ENCODE data around the gene TARS1.

The TARS1 gene

DNA sequence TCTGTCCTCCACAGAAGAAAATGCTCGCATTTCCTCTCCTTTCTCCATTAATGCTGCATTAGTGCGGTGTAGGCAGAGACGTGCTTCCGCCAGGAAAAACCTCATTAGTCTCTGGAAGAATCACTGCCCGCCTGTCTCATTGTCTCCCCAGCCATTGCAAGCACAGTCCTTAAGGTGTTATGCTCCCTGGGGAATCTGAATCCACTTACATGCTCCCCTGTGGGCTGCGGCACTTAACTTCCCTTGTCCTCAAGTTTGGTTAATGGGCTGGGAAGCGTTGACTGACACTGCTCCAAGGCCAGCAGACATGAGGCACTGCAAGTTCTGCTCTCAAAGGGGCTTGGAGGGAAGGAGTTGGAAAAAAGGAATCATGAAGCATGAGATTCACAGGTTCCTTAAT lies 41.6 kb downstream of the TARS1 start:
- Histone ChIP-seq H3K4me1 (ENCODE audit: control insufficient read depth, insufficient read depth, low read length) (peaks cover 19% of the 10 kb centered on the region; the same call in 1 of the 2 replicates), H3K27ac (ENCODE audit: low read depth, low read length) (no peak overlapping the region; the same call in 1 of the 2 replicates), H3K9me3 (ENCODE audit: control insufficient read depth, insufficient read depth, low read depth, low read length) (no peaks in the 10 kb centered on the region), H3K4me3 (ENCODE audit: low read depth, low read length) (no peak overlapping the region), H3K27me3 (ENCODE audit: control insufficient read depth, insufficient read depth, low read length) (no peaks in the 10 kb centered on the region), H3K9ac (ENCODE audit: low read length) (peak overlapping the region; percentile 21), H3K36me3 (ENCODE audit: control insufficient read depth, insufficient read depth, low read length) (peaks cover 9% of the 10 kb centered on the region)

DNA sequence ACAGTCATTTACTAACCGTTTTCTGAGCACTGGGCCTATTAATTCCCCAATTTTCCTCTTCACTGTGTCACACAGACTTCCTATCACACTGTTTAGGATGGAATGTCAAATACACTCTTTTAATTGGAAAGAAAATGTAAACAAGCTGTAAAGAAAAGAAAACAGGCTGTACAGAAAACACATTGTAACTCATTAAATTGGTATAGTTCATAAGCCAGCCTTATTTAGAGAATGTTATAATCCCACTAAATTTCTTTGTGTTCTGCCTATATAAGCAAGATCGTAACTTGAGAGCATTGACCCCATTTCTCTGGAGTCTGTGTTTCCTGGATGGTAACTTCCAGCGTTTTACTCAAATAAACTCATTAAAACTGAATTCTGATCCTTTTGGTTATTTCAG lies 46.5 kb downstream of the TARS1 start:
- Histone ChIP-seq H3K27me3 (ENCODE audit: control insufficient read depth, insufficient read depth, low read length) (no peaks in the 10 kb centered on the region), H3K4me1 (ENCODE audit: control insufficient read depth, insufficient read depth, low read length) (peaks cover 21% of the 10 kb centered on the region), H3K36me3 (ENCODE audit: control insufficient read depth, insufficient read depth, low read length) (no peaks in the 10 kb centered on the region), H3K27ac (ENCODE audit: low read depth, low read length) (no peak overlapping the region), H3K4me3 (ENCODE audit: low read depth, low read length) (no peak overlapping the region), H3K9ac (ENCODE audit: low read length) (no peak overlapping the region), H3K9me3 (ENCODE audit: control insufficient read depth, insufficient read depth, low read depth, low read length) (peaks cover 5% of the 10 kb centered on the region; the same call in 1 of the 2 replicates)

DNA sequence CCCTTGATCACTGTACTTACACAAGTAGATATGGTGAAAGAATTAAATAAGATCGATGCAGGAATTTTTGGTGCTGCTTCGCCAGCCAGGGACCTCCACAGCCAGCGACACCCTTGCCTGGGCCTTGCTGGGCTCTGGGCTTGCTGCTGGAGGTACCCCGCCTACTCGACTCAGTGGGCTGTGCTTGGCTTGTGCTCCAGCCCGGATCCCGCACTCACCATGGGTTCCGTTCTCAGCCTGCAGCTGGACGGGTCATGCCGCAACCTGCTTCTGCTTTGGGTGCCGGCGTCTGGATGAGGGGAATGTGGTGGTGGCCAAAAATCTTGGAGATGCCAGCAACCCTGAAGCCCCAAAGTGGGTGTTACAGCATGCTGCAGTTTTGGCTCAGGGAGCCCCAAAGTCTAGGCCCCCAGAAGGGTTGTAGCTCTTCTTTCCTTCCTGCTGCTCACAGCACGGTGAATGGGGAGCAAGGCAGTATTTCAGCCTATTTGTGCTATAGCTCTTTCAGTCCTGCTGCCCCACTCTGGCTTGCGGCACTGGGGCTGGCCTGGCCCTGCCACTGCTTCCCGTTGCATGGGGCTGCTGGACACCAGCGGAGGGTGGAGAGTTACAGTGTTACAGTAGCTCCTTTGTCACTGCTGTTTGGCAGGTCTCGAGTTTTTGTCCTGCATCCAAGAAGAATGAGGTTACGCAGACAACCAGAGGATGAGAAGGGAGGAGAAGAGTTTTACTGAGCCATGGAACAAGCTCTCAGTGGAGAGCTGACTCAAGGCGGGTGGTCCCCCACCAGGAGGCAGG lies 48.0 kb downstream of the TARS1 start:
- Histone ChIP-seq H3K4me1 (ENCODE audit: control insufficient read depth, insufficient read depth, low read length) (peaks cover 10% of the 10 kb centered on the region; the same call in 1 of the 2 replicates), H3K4me3 (ENCODE audit: low read depth, low read length) (no peak overlapping the region), H3K9me3 (ENCODE audit: control insufficient read depth, insufficient read depth, low read depth, low read length) (peaks cover 5% of the 10 kb centered on the region; the same call in 1 of the 2 replicates), H3K27me3 (ENCODE audit: control insufficient read depth, insufficient read depth, low read length) (no peaks in the 10 kb centered on the region), H3K36me3 (ENCODE audit: control insufficient read depth, insufficient read depth, low read length) (no peaks in the 10 kb centered on the region), H3K27ac (ENCODE audit: low read depth, low read length) (no peak overlapping the region), H3K9ac (ENCODE audit: low read length) (no peak overlapping the region)

DNA sequence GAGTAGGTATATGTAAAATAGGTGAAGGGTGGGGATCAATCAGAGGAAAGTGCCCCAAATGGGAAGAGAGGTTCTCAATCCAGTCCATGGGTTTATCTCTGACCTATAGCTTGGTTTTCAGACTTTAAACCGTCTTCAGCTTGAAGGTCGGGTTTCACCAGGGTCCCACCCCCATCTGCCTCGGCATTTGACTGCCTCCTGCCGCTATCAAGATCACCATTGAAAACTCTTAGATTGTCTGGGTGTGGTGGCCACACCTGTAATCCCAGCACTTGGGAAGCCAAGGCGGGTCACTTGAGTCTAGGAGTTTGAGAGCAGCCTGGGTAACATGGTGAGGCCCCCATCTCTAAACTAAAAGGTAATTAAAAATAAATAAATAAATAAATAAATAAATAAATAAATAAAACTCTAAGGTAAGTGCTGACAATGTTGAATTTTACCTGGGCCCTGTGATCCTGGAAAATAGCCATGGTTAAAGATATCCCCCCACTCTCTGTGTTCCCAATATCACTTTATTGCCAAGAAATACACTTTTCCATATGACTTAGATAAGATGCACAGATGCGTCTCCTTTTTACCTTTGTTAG lies 48.8 kb downstream of the TARS1 start:
- Histone ChIP-seq H3K9me3 (ENCODE audit: control insufficient read depth, insufficient read depth, low read depth, low read length) (peaks cover 5% of the 10 kb centered on the region; the same call in 1 of the 2 replicates), H3K36me3 (ENCODE audit: control insufficient read depth, insufficient read depth, low read length) (no peaks in the 10 kb centered on the region), H3K9ac (ENCODE audit: low read length) (no peak overlapping the region), H3K27ac (ENCODE audit: low read depth, low read length) (no peak overlapping the region), H3K4me3 (ENCODE audit: low read depth, low read length) (no peak overlapping the region), H3K27me3 (ENCODE audit: control insufficient read depth, insufficient read depth, low read length) (no peaks in the 10 kb centered on the region), H3K4me1 (ENCODE audit: control insufficient read depth, insufficient read depth, low read length) (peaks cover 10% of the 10 kb centered on the region; the same call in 1 of the 2 replicates)

DNA sequence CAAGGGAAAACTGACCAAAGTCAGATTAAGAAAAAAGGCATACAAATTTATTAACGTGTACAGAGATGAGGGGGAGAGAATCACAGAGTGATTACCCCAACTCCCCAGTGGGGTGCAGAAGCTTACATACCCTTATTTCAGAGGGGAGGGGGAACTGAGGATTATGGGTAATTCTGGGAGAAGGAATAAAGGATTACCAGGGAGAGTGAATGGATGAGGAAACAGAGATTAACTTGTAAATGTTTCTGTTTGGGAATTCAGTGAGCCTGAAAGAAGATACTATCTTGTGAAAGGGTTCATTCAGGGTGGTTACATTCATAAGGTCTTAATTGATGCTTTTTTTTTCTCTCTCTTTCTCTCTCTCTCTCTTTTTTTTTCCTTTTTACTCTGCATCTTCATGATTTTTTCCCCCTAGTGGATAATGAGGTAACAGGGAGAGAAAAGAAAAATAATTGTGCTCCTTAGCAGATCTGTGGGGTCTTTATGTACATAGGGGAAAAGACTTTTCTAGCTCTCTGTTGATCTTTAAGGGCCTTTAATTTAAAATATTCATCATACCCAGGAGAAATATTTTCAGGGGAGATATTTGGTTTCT lies 49.4 kb downstream of the TARS1 start:
- Histone ChIP-seq H3K9ac (ENCODE audit: low read length) (no peak overlapping the region), H3K27me3 (ENCODE audit: control insufficient read depth, insufficient read depth, low read length) (no peaks in the 10 kb centered on the region), H3K36me3 (ENCODE audit: control insufficient read depth, insufficient read depth, low read length) (no peaks in the 10 kb centered on the region), H3K4me1 (ENCODE audit: control insufficient read depth, insufficient read depth, low read length) (peaks cover 10% of the 10 kb centered on the region; the same call in 1 of the 2 replicates), H3K4me3 (ENCODE audit: low read depth, low read length) (no peak overlapping the region), H3K27ac (ENCODE audit: low read depth, low read length) (no peak overlapping the region), H3K9me3 (ENCODE audit: control insufficient read depth, insufficient read depth, low read depth, low read length) (peaks cover 5% of the 10 kb centered on the region; the same call in 1 of the 2 replicates)

DNA sequence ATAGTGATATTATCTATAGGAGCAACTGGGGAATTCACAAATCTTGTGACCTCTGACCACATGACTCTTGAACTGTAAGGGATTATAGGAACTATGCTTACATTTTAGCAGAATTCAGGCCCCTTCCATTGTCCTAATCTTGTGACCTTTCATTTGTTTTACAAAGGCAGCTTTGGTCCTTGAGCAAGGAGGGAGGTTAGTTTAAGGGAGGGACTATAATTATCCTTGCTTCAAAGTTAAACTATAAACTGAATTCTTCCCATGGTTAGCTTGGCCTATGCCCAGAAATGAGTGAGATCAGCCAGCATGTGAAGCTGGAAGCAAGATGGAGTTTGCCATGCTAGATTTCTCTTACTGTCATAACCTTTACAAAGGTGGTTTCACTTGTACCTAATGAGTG lies 51.2 kb downstream of the TARS1 start:
- H3K4me1 ChIP-seq (ENCODE audit: control insufficient read depth, insufficient read depth, low read length): peaks cover 7% of the 10 kb centered on the region; the same call in 1 of the 2 replicates
- no peak overlapping the region for H3K4me3 ChIP-seq (ENCODE audit: low read depth, low read length)
- no peaks in the 10 kb centered on the region for H3K36me3 ChIP-seq (ENCODE audit: control insufficient read depth, insufficient read depth, low read length)
- H3K9me3 ChIP-seq (ENCODE audit: control insufficient read depth, insufficient read depth, low read depth, low read length): peaks cover 5% of the 10 kb centered on the region; the same call in 1 of the 2 replicates
- H3K27ac ChIP-seq (ENCODE audit: low read depth, low read length): no peak overlapping the region
- H3K27me3 ChIP-seq (ENCODE audit: control insufficient read depth, insufficient read depth, low read length): no peaks in the 10 kb centered on the region
- H3K9ac ChIP-seq (ENCODE audit: low read length): no peak overlapping the region

DNA sequence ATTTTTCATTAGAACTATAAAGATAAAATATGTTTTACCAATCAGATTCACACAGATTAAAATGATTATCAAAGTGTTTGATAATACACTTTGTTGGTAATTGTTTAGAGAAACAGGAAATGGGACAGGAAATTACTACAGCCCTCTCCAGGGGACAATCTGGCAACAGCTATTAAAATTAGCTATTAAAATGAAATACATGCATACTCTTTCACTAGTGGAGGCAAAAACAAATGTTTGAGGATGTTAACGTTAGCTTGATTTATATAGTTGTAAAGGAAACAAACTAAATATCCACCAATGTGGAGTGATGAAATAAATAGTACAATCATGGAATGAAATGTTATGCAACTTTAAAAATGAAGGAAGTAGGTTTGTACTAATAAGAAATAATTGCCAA lies 53.7 kb downstream of the TARS1 start:
- no peak overlapping the region for H3K9ac ChIP-seq (ENCODE audit: low read length)
- no peaks in the 10 kb centered on the region for H3K36me3 ChIP-seq (ENCODE audit: control insufficient read depth, insufficient read depth, low read length)
- H3K27ac ChIP-seq (ENCODE audit: low read depth, low read length): no peak overlapping the region
- H3K4me1 ChIP-seq (ENCODE audit: control insufficient read depth, insufficient read depth, low read length): no peaks in the 10 kb centered on the region; the same call in 1 of the 2 replicates
- H3K27me3 ChIP-seq (ENCODE audit: control insufficient read depth, insufficient read depth, low read length): no peaks in the 10 kb centered on the region
- no peak overlapping the region for H3K4me3 ChIP-seq (ENCODE audit: low read depth, low read length)
- H3K9me3 ChIP-seq (ENCODE audit: control insufficient read depth, insufficient read depth, low read depth, low read length): no peaks in the 10 kb centered on the region

DNA sequence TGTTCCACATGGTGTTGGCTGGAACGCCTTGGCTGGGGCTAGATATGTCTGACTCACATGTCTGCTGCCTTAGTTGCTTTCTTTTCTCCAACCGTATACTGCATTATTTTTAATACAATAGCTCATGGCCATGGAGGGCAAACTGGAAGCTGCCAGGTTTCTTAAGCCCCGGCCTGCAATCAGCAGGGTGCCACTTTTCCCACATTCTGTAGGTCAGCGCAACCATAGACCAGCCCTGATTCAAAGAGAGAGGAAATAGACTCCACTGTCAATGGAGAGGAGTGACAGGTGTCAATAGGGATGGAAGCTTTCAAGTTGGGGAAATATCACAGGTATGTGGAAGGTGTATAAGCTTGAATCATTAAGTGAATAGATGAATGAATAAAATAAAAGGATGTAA lies 60.5 kb downstream of the TARS1 start:
- Histone ChIP-seq H3K27me3 (ENCODE audit: control insufficient read depth, insufficient read depth, low read length) (no peaks in the 10 kb centered on the region), H3K4me3 (ENCODE audit: low read depth, low read length) (no peak overlapping the region), H3K27ac (ENCODE audit: low read depth, low read length) (no peak overlapping the region), H3K4me1 (ENCODE audit: control insufficient read depth, insufficient read depth, low read length) (no peaks in the 10 kb centered on the region), H3K9ac (ENCODE audit: low read length) (no peak overlapping the region), H3K36me3 (ENCODE audit: control insufficient read depth, insufficient read depth, low read length) (no peaks in the 10 kb centered on the region), H3K9me3 (ENCODE audit: control insufficient read depth, insufficient read depth, low read depth, low read length) (no peaks in the 10 kb centered on the region)

DNA sequence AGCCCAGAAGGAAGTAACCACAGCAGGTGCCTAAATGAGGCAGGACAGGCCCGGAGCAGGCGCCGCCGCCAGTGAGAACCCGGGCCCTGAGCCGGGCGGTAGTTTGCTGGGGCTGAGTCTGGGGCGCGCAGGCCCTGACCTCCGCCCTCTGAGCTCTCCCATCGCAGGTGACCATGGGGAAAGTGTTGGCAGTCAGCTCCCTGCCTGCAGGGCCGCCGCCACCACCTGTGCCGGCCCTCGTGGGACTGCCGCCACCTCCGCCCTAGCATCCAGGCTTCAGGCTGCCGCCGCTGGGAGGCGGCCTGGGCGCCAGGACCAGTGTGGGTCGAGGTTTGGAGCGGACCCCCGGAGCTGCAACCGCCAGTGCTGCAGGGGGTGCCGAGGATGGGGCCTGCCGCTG lies 61.1 kb downstream of the TARS1 start:
- no peak overlapping the region for H3K27ac ChIP-seq (ENCODE audit: low read depth, low read length)
- H3K4me3 ChIP-seq (ENCODE audit: low read depth, low read length): no peak overlapping the region
- no peaks in the 10 kb centered on the region for H3K4me1 ChIP-seq (ENCODE audit: control insufficient read depth, insufficient read depth, low read length)

DNA sequence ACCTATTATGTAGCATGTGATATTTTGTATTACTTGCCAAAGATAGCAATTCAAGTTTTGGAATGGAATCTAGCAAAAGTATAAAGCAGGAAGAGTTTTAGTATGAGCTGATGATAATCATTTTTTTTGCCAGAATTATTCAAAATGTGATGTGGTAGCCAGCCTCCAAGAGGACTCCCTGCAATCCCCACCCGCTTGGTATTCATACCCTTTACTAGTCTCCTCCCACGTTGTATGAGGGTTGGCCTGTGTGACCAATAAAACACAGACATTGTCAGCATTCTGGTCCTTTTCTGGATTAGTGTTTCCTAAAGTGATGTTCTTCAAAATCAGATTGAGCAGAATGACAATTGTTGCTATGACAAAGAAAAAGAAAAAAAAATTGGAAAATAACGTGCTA lies 63.8 kb downstream of the TARS1 start:
- Histone ChIP-seq H3K9ac (ENCODE audit: low read length) (no peak overlapping the region), H3K4me3 (ENCODE audit: low read depth, low read length) (no peak overlapping the region), H3K4me1 (ENCODE audit: control insufficient read depth, insufficient read depth, low read length) (no peaks in the 10 kb centered on the region), H3K27ac (ENCODE audit: low read depth, low read length) (no peak overlapping the region), H3K27me3 (ENCODE audit: control insufficient read depth, insufficient read depth, low read length) (no peaks in the 10 kb centered on the region), H3K36me3 (ENCODE audit: control insufficient read depth, insufficient read depth, low read length) (no peaks in the 10 kb centered on the region), H3K9me3 (ENCODE audit: control insufficient read depth, insufficient read depth, low read depth, low read length) (no peaks in the 10 kb centered on the region)

More for the DNA sequence above, 61.1 kb downstream of the TARS1 start:
- H3K9me3 ChIP-seq (ENCODE audit: control insufficient read depth, insufficient read depth, low read depth, low read length): no peaks in the 10 kb centered on the region
- H3K36me3 ChIP-seq (ENCODE audit: control insufficient read depth, insufficient read depth, low read length): no peaks in the 10 kb centered on the region
- no peaks in the 10 kb centered on the region for H3K27me3 ChIP-seq (ENCODE audit: control insufficient read depth, insufficient read depth, low read length)
- H3K9ac ChIP-seq (ENCODE audit: low read length): no peak overlapping the region

DNA sequence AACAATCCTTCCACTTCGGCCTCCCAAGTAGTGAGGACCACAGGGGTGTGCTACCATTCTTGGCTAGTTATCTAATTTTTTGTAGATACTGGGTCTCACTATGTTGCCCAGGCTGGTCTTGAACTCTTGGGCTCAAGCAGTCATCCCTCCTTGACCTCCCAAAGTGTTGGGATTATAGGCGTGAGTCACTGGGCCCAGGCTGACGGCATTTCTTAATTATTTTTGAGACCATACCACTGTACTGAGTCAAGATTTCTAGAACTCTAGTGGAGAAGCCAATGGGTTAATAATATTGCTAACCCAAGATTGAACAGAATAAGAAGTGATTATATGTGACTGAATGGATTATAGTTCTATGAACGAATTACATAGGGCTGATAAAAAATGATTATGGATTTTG lies 66.7 kb downstream of the TARS1 start:
- H3K9me3 ChIP-seq (ENCODE audit: control insufficient read depth, insufficient read depth, low read depth, low read length): no peaks in the 10 kb centered on the region

More for the DNA sequence above, 66.7 kb downstream of the TARS1 start:
- no peak overlapping the region for H3K4me3 ChIP-seq (ENCODE audit: low read depth, low read length)
- H3K36me3 ChIP-seq (ENCODE audit: control insufficient read depth, insufficient read depth, low read length): no peaks in the 10 kb centered on the region
- no peak overlapping the region for H3K27ac ChIP-seq (ENCODE audit: low read depth, low read length)
- no peaks in the 10 kb centered on the region for H3K27me3 ChIP-seq (ENCODE audit: control insufficient read depth, insufficient read depth, low read length)
- H3K9ac ChIP-seq (ENCODE audit: low read length): no peak overlapping the region
- no peaks in the 10 kb centered on the region for H3K4me1 ChIP-seq (ENCODE audit: control insufficient read depth, insufficient read depth, low read length)

Measured in HUES6 (cell line).